ENCODE data around the gene C22orf23.
"Not testable (repeated sequence)": the region's sequence is repeated elsewhere in the genome, so short reads cannot be mapped to it uniquely, and the experiment has no call there.

C22orf23 gene

GRCh38 chr22:37981282-37982011, 28.0 kb upstream of the C22orf23 start:
- Histone ChIP-seq H3K9ac (ENCODE audit: low read length) (no peak overlapping the region), H3K79me2 (ENCODE audit: low read length) (no peaks in the 10 kb centered on the region), H3K36me3 (replicated peaks; ENCODE audit: low read depth, low read length) (no peaks in the 10 kb centered on the region), H3K9me3 (ENCODE audit: insufficient read depth, low read length) (no peaks in the 10 kb centered on the region), H4K20me1 (ENCODE audit: insufficient read depth, low read length) (no peaks in the 10 kb centered on the region), H3K4me2 (ENCODE audit: low read length) (no peak overlapping the region), H3K4me1 (ENCODE audit: low read length) (no peaks in the 10 kb centered on the region), H2AFZ (ENCODE audit: low read depth, low read length) (no peak overlapping the region), H3K27ac (ENCODE audit: low read length) (no peak overlapping the region), H3K4me3 (ENCODE audit: low read length) (no peak overlapping the region), H3K27me3 (ENCODE audit: low read depth, low read length) (no peaks in the 10 kb centered on the region)
- TF ChIP-seq CTCF (IDR thresholded peaks at IDR 0.05; ENCODE audit: low read depth, low read length): no peak
- no peak for TF ChIP-seq EZH2phosphoT487 (IDR thresholded peaks at IDR 0.05; ENCODE audit: low read depth)

GRCh38 chr22:37979782-37980181, 26.4 kb upstream of the C22orf23 start:
- Histone ChIP-seq H3K36me3 (replicated peaks; ENCODE audit: low read depth, low read length) (no peaks in the 10 kb centered on the region), H3K9ac (ENCODE audit: low read length) (no peak overlapping the region), H4K20me1 (ENCODE audit: insufficient read depth, low read length) (no peaks in the 10 kb centered on the region), H3K4me1 (ENCODE audit: low read length) (no peaks in the 10 kb centered on the region), H3K4me3 (ENCODE audit: low read length) (no peak overlapping the region), H3K9me3 (ENCODE audit: insufficient read depth, low read length) (no peaks in the 10 kb centered on the region), H3K27me3 (ENCODE audit: low read depth, low read length) (no peaks in the 10 kb centered on the region), H3K79me2 (ENCODE audit: low read length) (no peaks in the 10 kb centered on the region), H2AFZ (ENCODE audit: low read depth, low read length) (no peak overlapping the region), H3K27ac (ENCODE audit: low read length) (no peak overlapping the region), H3K4me2 (ENCODE audit: low read length) (no peak overlapping the region)
- TF ChIP-seq CTCF (IDR thresholded peaks at IDR 0.05; ENCODE audit: low read depth, low read length) (no peak), EZH2phosphoT487 (IDR thresholded peaks at IDR 0.05; ENCODE audit: low read depth) (no peak)

- H3K79me2 ChIP-seq (ENCODE audit: low read length): no peaks in the 10 kb centered on the region
- H4K20me1 ChIP-seq (ENCODE audit: insufficient read depth, low read length): no peaks in the 10 kb centered on the region
- no peak overlapping the region for H3K27ac ChIP-seq (ENCODE audit: low read length)
- H3K27me3 ChIP-seq (ENCODE audit: low read depth, low read length): no peaks in the 10 kb centered on the region
- no peak overlapping the region for H2AFZ ChIP-seq (ENCODE audit: low read depth, low read length)
- no peaks in the 10 kb centered on the region for H3K9me3 ChIP-seq (ENCODE audit: insufficient read depth, low read length)
- H3K36me3 ChIP-seq (replicated peaks; ENCODE audit: low read depth, low read length): no peaks in the 10 kb centered on the region
- H3K4me2 ChIP-seq (ENCODE audit: low read length): no peak overlapping the region
- no peak overlapping the region for H3K9ac ChIP-seq (ENCODE audit: low read length)
- no peaks in the 10 kb centered on the region for H3K4me1 ChIP-seq (ENCODE audit: low read length)
- H3K4me3 ChIP-seq (ENCODE audit: low read length): no peak overlapping the region
- TF ChIP-seq CTCF (IDR thresholded peaks at IDR 0.05; ENCODE audit: low read depth, low read length) (no peak), EZH2phosphoT487 (IDR thresholded peaks at IDR 0.05; ENCODE audit: low read depth) (no peak)
These were observed 23.1 kb upstream of the C22orf23 start for GRCh38 chr22:37976547-37976946.

GRCh38 chr22:37976022-37976421, 22.6 kb upstream of the C22orf23 start:
- H3K4me1 ChIP-seq (ENCODE audit: low read length); H3K79me2 ChIP-seq (ENCODE audit: low read length); H3K4me2 ChIP-seq (ENCODE audit: low read length); H3K27me3 ChIP-seq (ENCODE audit: low read depth, low read length); H4K20me1 ChIP-seq (ENCODE audit: insufficient read depth, low read length); H3K9ac ChIP-seq (ENCODE audit: low read length); H3K36me3 ChIP-seq (replicated peaks; ENCODE audit: low read depth, low read length); H3K27ac ChIP-seq (ENCODE audit: low read length); H3K9me3 ChIP-seq (ENCODE audit: insufficient read depth, low read length); H3K4me3 ChIP-seq (ENCODE audit: low read length); H2AFZ ChIP-seq (ENCODE audit: low read depth, low read length): not testable (repeated sequence)
